Ovary (tissue), 3 donors: ENCODE measurements around the gene ODF2L.

ENCODE experiments used
- CTCF ChIP-seq, 3 donors: fragments of 450-650 bp in 2 of 3; fragments of 200-600 bp in 1 of 3; IDR thresholded peaks; one replicate each; pipeline versions ENCODE4 v1.5.1 to v1.8.0; 2016 to 2022; ENCODE audit warnings: antibody characterized with exemption in 3 of 3, mild to moderate bottlenecking in 1 of 3
- POLR2A ChIP-seq: fragments of 450-650 bp; IDR thresholded peaks from one replicate; pipeline ENCODE4 v1.6.1; 2017; ENCODE audit warnings: antibody characterized with exemption, mild to moderate bottlenecking, moderate library complexity
- donor health status: DM: no; HTN: no; CAD: no.

- no peak for TF ChIP-seq POLR2A
- TF ChIP-seq CTCF (IDR thresholded peaks at IDR 0.05): no peak
Measured at GRCh38 chr1:86429122-86429725, 33.1 kb upstream of the ODF2L start.
